Stimulated activated CD4-positive, alpha-beta T cell treated with anti-CD3 and anti-CD28 coated beads, Interleukin-2, amount 100 ng/mL, for 48 hours (primary cell): ENCODE measurements around the gene WFIKKN1.

Experiments used
- DNase-seq, 2 donors: peaks; one replicate each; pipeline ENCODE4 v3.0.0-alpha.2; 2020

The WFIKKN1 gene

GRCh38 chr16:675884-676564 lies 45.2 kb downstream of the WFIKKN1 start:
- DNase-seq = no peak

GRCh38 chr16:676565-676902 lies 45.7 kb downstream of the WFIKKN1 start:
- no peak for DNase-seq

GRCh38 chr16:676913-677312 lies 46.1 kb downstream of the WFIKKN1 start:
- DNase-seq = no peak

GRCh38 chr16:677316-678190 lies 46.8 kb downstream of the WFIKKN1 start:
- DNase-seq = no peak

GRCh38 chr16:678209-678857 lies 47.5 kb downstream of the WFIKKN1 start:
- no peak for DNase-seq

GRCh38 chr16:678858-679813 lies 48.4 kb downstream of the WFIKKN1 start:
- peak; percentile 37 to 51 for DNase-seq

GRCh38 chr16:679814-680624 lies 49.2 kb downstream of the WFIKKN1 start, which contains the start of gene STUB1:
Gene STUB1, plus strand, starts transcription at chr16:680410. Its CDS starts 116 bp downstream, at chr16:680526.
- peak; percentile 77 to 87 for DNase-seq

- DNase-seq = no peak
These were observed 49.8 kb downstream of the WFIKKN1 start for GRCh38 chr16:680625-680945.

- no peak for DNase-seq
These were observed 50.4 kb downstream of the WFIKKN1 start for GRCh38 chr16:680967-681745.

- no peak for DNase-seq
These were observed 51.1 kb downstream of the WFIKKN1 start for GRCh38 chr16:681746-682427.

- DNase-seq = no peak
These were observed 52.0 kb downstream of the WFIKKN1 start for GRCh38 chr16:682493-683395.

GRCh38 chr16:683396-684070 lies 52.7 kb downstream of the WFIKKN1 start:
- DNase-seq = no peak
